Measurements from ENCODE around the gene HOGA1.
"Not testable (repeated sequence)": the region's sequence is repeated elsewhere in the genome, so short reads cannot be mapped to it uniquely, and the experiment has no call there.

Gene HOGA1

DNA sequence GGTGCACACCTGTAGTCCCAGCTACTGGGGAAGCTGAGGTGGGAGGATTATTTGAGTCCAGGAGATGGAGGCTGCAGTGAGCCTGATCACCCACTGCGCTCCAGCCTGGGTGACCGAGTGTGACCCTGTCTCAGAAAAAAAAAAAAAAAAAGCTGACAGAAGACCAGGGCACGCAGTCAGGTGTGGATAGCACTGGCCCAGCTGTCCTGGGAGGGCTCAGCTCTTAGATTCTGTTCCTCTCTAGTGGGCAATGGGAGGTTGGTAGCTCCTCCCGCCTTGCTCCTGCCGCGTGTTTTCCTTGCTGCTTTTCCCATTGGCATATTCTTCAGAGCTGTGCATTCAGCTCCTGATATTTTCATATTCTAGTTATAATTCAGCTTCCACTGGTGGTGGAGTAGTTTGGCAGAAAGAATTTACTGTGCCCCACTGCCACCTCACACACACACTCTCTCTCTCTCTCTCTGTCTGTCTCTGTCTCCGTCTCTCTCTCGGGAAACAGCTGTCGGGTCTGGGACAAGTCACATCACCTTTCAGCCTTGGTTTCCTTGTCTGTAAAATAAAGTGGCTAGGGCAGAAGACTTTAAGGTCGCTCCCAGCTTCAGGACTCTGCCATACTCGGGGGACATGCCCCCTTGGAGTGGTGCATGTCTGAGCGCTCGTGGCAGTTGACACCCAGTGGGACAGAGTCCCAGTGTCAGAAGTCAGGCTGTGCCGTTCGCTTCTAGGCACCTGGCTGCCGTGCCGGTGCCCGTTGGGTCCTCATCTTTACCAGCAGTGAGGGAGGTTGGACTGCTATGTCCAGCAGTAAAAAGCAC lies 37.5 kb upstream of the HOGA1 start:
- Histone ChIP-seq H3K36me3 (ENCODE audit: control insufficient read depth in 2 of 2, insufficient read depth in 2 of 2, low read length in 2 of 2) (no peaks in the 10 kb centered on the region), H3K27ac (ENCODE audit: low read depth in 2 of 2, low read length in 2 of 2) (no peak overlapping the region), H3K27me3 (ENCODE audit: control insufficient read depth in 2 of 2, insufficient read depth in 2 of 2, low read length in 2 of 2) (no peaks in the 10 kb centered on the region), H3K4me3 (ENCODE audit: low read length in 2 of 2) (no peak overlapping the region), H3K4me1 (ENCODE audit: control insufficient read depth in 2 of 2, insufficient read depth in 2 of 2, low read length in 2 of 2) (peaks cover 5 to 6% of the 10 kb centered on the region in 2 donors), H3K9ac (ENCODE audit: low read depth in 1 of 2, low read length in 2 of 2) (no peak overlapping the region), H3K9me3 (ENCODE audit: control insufficient read depth in 2 of 2, low read length in 2 of 2) (no peaks in the 10 kb centered on the region)

GRCh38 chr10:97547271-97547600 lies 37.0 kb upstream of the HOGA1 start:
- H3K4me1 ChIP-seq (ENCODE audit: control insufficient read depth in 2 of 2, insufficient read depth in 2 of 2, low read length in 2 of 2): peaks cover 5 to 6% of the 10 kb centered on the region in 2 donors
- no peaks in the 10 kb centered on the region for H3K27me3 ChIP-seq (ENCODE audit: control insufficient read depth in 2 of 2, insufficient read depth in 2 of 2, low read length in 2 of 2)
- H3K9me3 ChIP-seq (ENCODE audit: control insufficient read depth in 2 of 2, low read length in 2 of 2): no peaks in the 10 kb centered on the region
- H3K4me3 ChIP-seq (ENCODE audit: low read length in 2 of 2): no peak overlapping the region
- H3K9ac ChIP-seq (ENCODE audit: low read depth in 1 of 2, low read length in 2 of 2): no peak overlapping the region
- no peak overlapping the region for H3K27ac ChIP-seq (ENCODE audit: low read depth in 2 of 2, low read length in 2 of 2)
- H3K36me3 ChIP-seq (ENCODE audit: control insufficient read depth in 2 of 2, insufficient read depth in 2 of 2, low read length in 2 of 2): no peaks in the 10 kb centered on the region

DNA sequence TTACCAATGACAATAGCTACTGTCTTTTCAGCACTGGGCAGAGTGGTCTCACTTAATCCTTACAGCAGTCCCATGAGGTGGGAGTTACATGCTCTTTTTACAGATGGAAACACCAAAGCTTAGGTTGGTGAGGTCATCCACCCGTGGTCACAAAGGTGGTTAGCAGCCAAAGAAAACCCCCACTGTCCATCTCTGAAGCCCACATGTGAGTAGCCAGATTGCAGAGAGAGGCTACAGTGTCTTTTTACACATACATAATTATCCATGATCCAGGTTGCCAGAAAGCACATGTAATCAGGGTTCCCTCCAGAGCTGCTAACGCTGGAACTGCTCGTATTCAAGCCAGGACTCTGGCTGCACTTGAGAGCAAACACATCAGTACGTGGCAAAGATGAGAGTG lies 36.2 kb upstream of the HOGA1 start:
- H3K27me3 ChIP-seq (ENCODE audit: control insufficient read depth in 2 of 2, insufficient read depth in 2 of 2, low read length in 2 of 2): no peaks in the 10 kb centered on the region
- H3K36me3 ChIP-seq (ENCODE audit: control insufficient read depth in 2 of 2, insufficient read depth in 2 of 2, low read length in 2 of 2): no peaks in the 10 kb centered on the region
- no peak overlapping the region for H3K9ac ChIP-seq (ENCODE audit: low read depth in 1 of 2, low read length in 2 of 2)
- H3K4me1 ChIP-seq (ENCODE audit: control insufficient read depth in 2 of 2, insufficient read depth in 2 of 2, low read length in 2 of 2): peaks cover 1 to 4% of the 10 kb centered on the region in 2 donors
- H3K27ac ChIP-seq (ENCODE audit: low read depth in 2 of 2, low read length in 2 of 2): no peak overlapping the region
- H3K4me3 ChIP-seq (ENCODE audit: low read length in 2 of 2): no peak overlapping the region
- no peaks in the 10 kb centered on the region for H3K9me3 ChIP-seq (ENCODE audit: control insufficient read depth in 2 of 2, low read length in 2 of 2)

GRCh38 chr10:97548828-97549455 lies 35.2 kb upstream of the HOGA1 start:
- Histone ChIP-seq H3K27me3 (ENCODE audit: control insufficient read depth in 2 of 2, insufficient read depth in 2 of 2, low read length in 2 of 2) (no peaks in the 10 kb centered on the region), H3K27ac (ENCODE audit: low read depth in 2 of 2, low read length in 2 of 2) (no peak overlapping the region), H3K4me3 (ENCODE audit: low read length in 2 of 2) (no peak overlapping the region), H3K9ac (ENCODE audit: low read depth in 1 of 2, low read length in 2 of 2) (no peak overlapping the region), H3K9me3 (ENCODE audit: control insufficient read depth in 2 of 2, low read length in 2 of 2) (no peaks in the 10 kb centered on the region), H3K36me3 (ENCODE audit: control insufficient read depth in 2 of 2, insufficient read depth in 2 of 2, low read length in 2 of 2) (no peaks in the 10 kb centered on the region), H3K4me1 (ENCODE audit: control insufficient read depth in 2 of 2, insufficient read depth in 2 of 2, low read length in 2 of 2) (no peaks in the 10 kb centered on the region)

DNA sequence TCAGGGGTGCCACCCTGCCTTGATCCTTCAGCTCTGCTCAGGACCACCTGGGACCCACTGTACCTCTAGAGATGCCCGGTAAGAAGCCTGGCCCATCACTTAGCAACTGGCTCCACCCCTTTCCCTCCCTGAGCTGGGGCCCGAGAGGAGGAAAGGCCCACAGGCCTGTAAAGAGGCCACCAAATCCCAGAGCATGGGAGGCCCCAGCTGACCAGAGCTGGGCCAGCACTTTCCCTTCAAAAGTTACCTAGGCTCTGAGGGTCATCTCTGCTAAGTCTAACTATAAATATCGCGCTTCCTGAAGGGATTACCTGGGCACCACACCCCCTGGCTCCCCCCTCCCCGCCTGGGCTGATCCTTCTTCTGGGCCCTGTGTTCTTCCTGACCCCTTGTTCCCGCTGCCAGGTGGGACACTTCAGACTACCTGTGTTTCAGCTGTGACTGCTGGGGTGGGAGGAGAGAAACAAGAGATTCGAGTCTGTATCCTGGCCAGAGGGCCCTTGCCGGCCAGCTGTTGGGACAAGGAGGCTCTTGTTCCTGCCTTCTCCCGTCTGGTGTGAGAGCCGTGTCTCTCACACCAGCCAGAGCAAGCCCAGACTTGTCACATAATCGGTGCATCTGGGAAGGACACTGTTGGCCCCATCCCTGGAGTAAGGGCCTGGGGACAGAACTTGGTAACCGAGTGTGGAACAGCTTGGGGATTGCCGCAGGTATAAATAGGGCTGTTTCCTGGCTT lies 34.4 kb upstream of the HOGA1 start:
- Histone ChIP-seq H3K36me3 (ENCODE audit: control insufficient read depth in 2 of 2, insufficient read depth in 2 of 2, low read length in 2 of 2) (no peaks in the 10 kb centered on the region), H3K9me3 (ENCODE audit: control insufficient read depth in 2 of 2, low read length in 2 of 2) (no peaks in the 10 kb centered on the region), H3K27ac (ENCODE audit: low read depth in 2 of 2, low read length in 2 of 2) (no peak overlapping the region), H3K4me3 (ENCODE audit: low read length in 2 of 2) (no peak overlapping the region), H3K27me3 (ENCODE audit: control insufficient read depth in 2 of 2, insufficient read depth in 2 of 2, low read length in 2 of 2) (no peaks in the 10 kb centered on the region), H3K4me1 (ENCODE audit: control insufficient read depth in 2 of 2, insufficient read depth in 2 of 2, low read length in 2 of 2) (no peaks in the 10 kb centered on the region), H3K9ac (ENCODE audit: low read depth in 1 of 2, low read length in 2 of 2) (no peak overlapping the region)

GRCh38 chr10:97550336-97551149 lies 33.6 kb upstream of the HOGA1 start:
- Histone ChIP-seq H3K4me3 (ENCODE audit: low read length in 2 of 2) (no peak overlapping the region), H3K9me3 (ENCODE audit: control insufficient read depth in 2 of 2, low read length in 2 of 2) (no peaks in the 10 kb centered on the region), H3K4me1 (ENCODE audit: control insufficient read depth in 2 of 2, insufficient read depth in 2 of 2, low read length in 2 of 2) (no peaks in the 10 kb centered on the region), H3K36me3 (ENCODE audit: control insufficient read depth in 2 of 2, insufficient read depth in 2 of 2, low read length in 2 of 2) (no peaks in the 10 kb centered on the region), H3K27ac (ENCODE audit: low read depth in 2 of 2, low read length in 2 of 2) (no peak overlapping the region), H3K9ac (ENCODE audit: low read depth in 1 of 2, low read length in 2 of 2) (no peak overlapping the region), H3K27me3 (ENCODE audit: control insufficient read depth in 2 of 2, insufficient read depth in 2 of 2, low read length in 2 of 2) (no peaks in the 10 kb centered on the region)

DNA sequence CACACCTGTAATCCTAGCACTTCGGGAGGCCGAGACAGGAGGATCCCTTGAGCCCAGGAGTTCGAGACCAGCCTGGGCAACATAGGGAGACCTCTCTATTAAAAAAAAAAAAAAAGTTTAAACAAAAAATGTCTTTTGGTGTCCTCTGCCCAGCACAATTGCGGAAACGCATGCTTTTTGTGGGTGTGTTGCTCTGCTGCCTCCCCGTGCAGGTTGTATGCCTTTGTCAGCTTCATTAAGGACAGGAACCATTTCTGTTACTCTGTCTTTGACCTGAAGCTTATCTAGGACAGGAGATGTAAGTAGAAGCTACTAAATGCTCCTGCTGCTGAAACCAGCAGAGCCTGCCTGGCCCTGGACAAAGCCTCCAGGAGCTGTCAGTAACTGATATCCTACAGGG lies 32.9 kb upstream of the HOGA1 start:
- H3K4me3 ChIP-seq (ENCODE audit: low read length in 2 of 2): no peak overlapping the region
- H3K27me3 ChIP-seq (ENCODE audit: control insufficient read depth in 2 of 2, insufficient read depth in 2 of 2, low read length in 2 of 2): no peaks in the 10 kb centered on the region
- H3K36me3 ChIP-seq (ENCODE audit: control insufficient read depth in 2 of 2, insufficient read depth in 2 of 2, low read length in 2 of 2): no peaks in the 10 kb centered on the region
- no peaks in the 10 kb centered on the region for H3K4me1 ChIP-seq (ENCODE audit: control insufficient read depth in 2 of 2, insufficient read depth in 2 of 2, low read length in 2 of 2)
- H3K9me3 ChIP-seq (ENCODE audit: control insufficient read depth in 2 of 2, low read length in 2 of 2): no peaks in the 10 kb centered on the region
- H3K27ac ChIP-seq (ENCODE audit: low read depth in 2 of 2, low read length in 2 of 2): no peak overlapping the region
- H3K9ac ChIP-seq (ENCODE audit: low read depth in 1 of 2, low read length in 2 of 2): no peak overlapping the region

- Histone ChIP-seq H3K9ac (ENCODE audit: low read depth in 1 of 2, low read length in 2 of 2) (no peak overlapping the region), H3K4me3 (ENCODE audit: low read length in 2 of 2) (no peak overlapping the region), H3K27ac (ENCODE audit: low read depth in 2 of 2, low read length in 2 of 2) (no peak overlapping the region), H3K4me1 (ENCODE audit: control insufficient read depth in 2 of 2, insufficient read depth in 2 of 2, low read length in 2 of 2) (no peaks in the 10 kb centered on the region), H3K36me3 (ENCODE audit: control insufficient read depth in 2 of 2, insufficient read depth in 2 of 2, low read length in 2 of 2) (no peaks in the 10 kb centered on the region), H3K27me3 (ENCODE audit: control insufficient read depth in 2 of 2, insufficient read depth in 2 of 2, low read length in 2 of 2) (no peaks in the 10 kb centered on the region), H3K9me3 (ENCODE audit: control insufficient read depth in 2 of 2, low read length in 2 of 2) (no peaks in the 10 kb centered on the region)
Observed at GRCh38 chr10:97553575-97554031, 30.6 kb upstream of the HOGA1 start.

GRCh38 chr10:97554336-97554735 lies 29.9 kb upstream of the HOGA1 start:
- not testable (repeated sequence) for H3K9me3 ChIP-seq (ENCODE audit: control insufficient read depth in 2 of 2, low read length in 2 of 2); H3K36me3 ChIP-seq (ENCODE audit: control insufficient read depth in 2 of 2, insufficient read depth in 2 of 2, low read length in 2 of 2); H3K27me3 ChIP-seq (ENCODE audit: control insufficient read depth in 2 of 2, insufficient read depth in 2 of 2, low read length in 2 of 2); H3K4me1 ChIP-seq (ENCODE audit: control insufficient read depth in 2 of 2, insufficient read depth in 2 of 2, low read length in 2 of 2); H3K9ac ChIP-seq (ENCODE audit: low read depth in 1 of 2, low read length in 2 of 2); H3K4me3 ChIP-seq (ENCODE audit: low read length in 2 of 2); H3K27ac ChIP-seq (ENCODE audit: low read depth in 2 of 2, low read length in 2 of 2)

All from mucosa of rectum (tissue), 2 donors.